ENCODE measurements around the gene HSD17B11. TPM values are rescaled to one million over a fixed set of nuclear protein-coding genes. Genes with fewer than 3 reads are reported as not detected.

HSD17B11 gene
- total RNA-seq, 1 experiment from 2014 or later = 6.7 TPM

DNA sequence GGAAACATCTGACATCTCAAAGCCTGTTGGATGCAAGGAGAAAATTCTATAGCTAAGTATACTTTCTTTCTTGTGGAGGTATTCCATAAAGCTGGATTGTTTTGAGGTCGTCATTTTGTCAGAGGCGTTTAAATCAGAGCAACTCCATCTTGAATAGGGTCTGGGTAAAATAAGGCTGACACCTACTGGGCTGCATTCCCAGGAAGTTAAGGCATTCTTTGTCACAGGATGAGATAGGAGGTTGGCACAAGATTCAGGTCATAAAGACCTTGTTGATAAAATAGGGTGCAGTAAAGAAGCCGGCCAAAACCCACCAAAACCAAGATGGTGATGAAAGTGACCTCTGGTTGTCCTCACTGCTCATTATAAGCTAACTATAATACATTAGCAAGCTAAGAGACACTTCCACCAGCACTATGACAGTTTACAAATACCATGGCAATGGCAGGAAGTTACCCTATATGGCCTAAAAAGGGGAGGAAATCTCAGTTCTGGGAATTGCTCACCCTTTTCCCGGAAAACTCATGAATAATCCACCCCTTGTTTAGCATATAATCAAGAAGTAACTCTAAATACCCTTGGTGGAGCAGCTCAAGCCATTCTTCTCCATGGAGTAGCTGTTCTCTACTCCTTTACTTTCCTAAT lies 80.2 kb downstream of the HSD17B11 start:
- BruUV-seq (replicated peaks) = no TSS peak
- intact Hi-C loops (cut with micrococcal nuclease; ENCODE audit: unreplicated experiment) = no loop called here
- Histone ChIP-seq H3K27ac (ENCODE audit: low read depth, low read length, poor library complexity, severe bottlenecking) (no peak overlapping the region), H3K27me3 (replicated peaks; ENCODE audit: insufficient read depth, low read depth, low read length, poor library complexity) (no peaks in the 10 kb centered on the region), H3K9me3 (ENCODE audit: low read depth, low read length, poor library complexity, severe bottlenecking) (no peaks in the 10 kb centered on the region), H3K4me3 (ENCODE audit: low read depth, low read length, poor library complexity, severe bottlenecking) (no peak overlapping the region), H3K36me3 (ENCODE audit: insufficient read depth, low read length, poor library complexity, severe bottlenecking) (no peaks in the 10 kb centered on the region), H3K4me1 (ENCODE audit: insufficient read depth, low read length, poor library complexity, severe bottlenecking) (peaks cover 7% of the 10 kb centered on the region)
- ChIA-PET CTCF (no interaction called here), POLR2A (ENCODE audit: low non-redundant PET) (no interaction called here)
- TF ChIP-seq, protein P1, sequence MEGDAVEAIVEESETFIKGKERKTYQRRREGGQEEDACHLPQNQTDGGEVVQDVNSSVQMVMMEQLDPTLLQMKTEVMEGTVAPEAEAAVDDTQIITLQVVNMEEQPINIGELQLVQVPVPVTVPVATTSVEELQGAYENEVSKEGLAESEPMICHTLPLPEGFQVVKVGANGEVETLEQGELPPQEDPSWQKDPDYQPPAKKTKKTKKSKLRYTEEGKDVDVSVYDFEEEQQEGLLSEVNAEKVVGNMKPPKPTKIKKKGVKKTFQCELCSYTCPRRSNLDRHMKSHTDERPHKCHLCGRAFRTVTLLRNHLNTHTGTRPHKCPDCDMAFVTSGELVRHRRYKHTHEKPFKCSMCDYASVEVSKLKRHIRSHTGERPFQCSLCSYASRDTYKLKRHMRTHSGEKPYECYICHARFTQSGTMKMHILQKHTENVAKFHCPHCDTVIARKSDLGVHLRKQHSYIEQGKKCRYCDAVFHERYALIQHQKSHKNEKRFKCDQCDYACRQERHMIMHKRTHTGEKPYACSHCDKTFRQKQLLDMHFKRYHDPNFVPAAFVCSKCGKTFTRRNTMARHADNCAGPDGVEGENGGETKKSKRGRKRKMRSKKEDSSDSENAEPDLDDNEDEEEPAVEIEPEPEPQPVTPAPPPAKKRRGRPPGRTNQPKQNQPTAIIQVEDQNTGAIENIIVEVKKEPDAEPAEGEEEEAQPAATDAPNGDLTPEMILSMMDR (conservative IDR thresholded peaks at IDR 0.05; ENCODE audit: low read depth, low read length) = no peak
- no peak for TF ChIP-seq EZH2 (IDR thresholded peaks at IDR 0.05; ENCODE audit: borderline replicate concordance, low read depth, low read length, poor library complexity, severe bottlenecking)
- DNase-seq (ENCODE audit: low spot score) = no peak

DNA sequence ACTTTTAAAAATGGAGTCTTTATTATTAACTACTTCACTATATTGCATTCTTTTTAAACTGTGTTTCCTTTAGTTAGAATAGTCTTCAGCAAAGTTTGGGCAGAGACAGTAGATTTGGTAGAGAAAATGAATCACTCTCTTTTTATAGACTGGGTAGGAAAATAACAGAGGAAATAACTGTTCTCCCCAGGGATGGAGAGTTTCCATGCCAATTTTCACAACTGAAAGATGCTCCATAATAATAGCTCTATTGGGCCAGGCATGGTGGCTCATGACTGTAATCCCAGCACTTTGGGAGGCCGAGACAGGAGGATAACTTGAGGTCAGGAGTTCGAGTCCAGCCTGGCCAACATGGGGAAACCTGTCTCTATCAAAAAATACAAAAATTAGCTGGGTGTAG lies 81.4 kb downstream of the HSD17B11 start:
- intact Hi-C loops (cut with micrococcal nuclease; ENCODE audit: unreplicated experiment) = no loop called here
- H3K27ac ChIP-seq (ENCODE audit: low read depth, low read length, poor library complexity, severe bottlenecking) = no peak overlapping the region
- H3K9me3 ChIP-seq (ENCODE audit: low read depth, low read length, poor library complexity, severe bottlenecking) = no peaks in the 10 kb centered on the region
- no peaks in the 10 kb centered on the region for H3K27me3 ChIP-seq (replicated peaks; ENCODE audit: insufficient read depth, low read depth, low read length, poor library complexity)
- peak; percentile 47 for DNase-seq (ENCODE audit: low spot score)
- BruUV-seq (replicated peaks) = no TSS peak
- H3K4me3 ChIP-seq (ENCODE audit: low read depth, low read length, poor library complexity, severe bottlenecking) = no peak overlapping the region
- H3K4me1 ChIP-seq (ENCODE audit: insufficient read depth, low read length, poor library complexity, severe bottlenecking) = peaks cover 5% of the 10 kb centered on the region
- POLR2A ChIA-PET (ENCODE audit: low non-redundant PET) = no interaction called here
- H3K36me3 ChIP-seq (ENCODE audit: insufficient read depth, low read length, poor library complexity, severe bottlenecking) = no peaks in the 10 kb centered on the region
- CTCF ChIA-PET = no interaction called here
- TF ChIP-seq, protein P1 (conservative IDR thresholded peaks at IDR 0.05; ENCODE audit: low read depth, low read length) = no peak
- TF ChIP-seq EZH2 (IDR thresholded peaks at IDR 0.05; ENCODE audit: borderline replicate concordance, low read depth, low read length, poor library complexity, severe bottlenecking) = no peak

DNA sequence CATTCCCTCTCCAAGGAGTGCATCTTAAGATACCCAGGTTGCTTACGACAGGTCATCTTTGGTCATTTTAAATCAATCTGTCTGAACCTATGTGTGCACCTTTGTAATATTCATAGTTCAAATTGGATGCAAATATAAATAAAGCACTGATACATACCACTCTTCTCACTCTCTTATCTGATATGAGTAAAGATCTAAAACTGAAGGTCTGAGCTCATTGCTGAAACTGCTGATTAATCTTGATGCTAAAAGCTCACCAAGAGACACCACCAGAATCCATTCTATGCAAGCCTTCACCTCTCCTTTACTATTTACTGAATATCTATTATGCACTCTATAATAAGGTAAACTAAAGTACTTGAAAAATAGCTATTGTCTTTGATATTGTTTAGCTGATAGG lies 84.9 kb downstream of the HSD17B11 start:
- H3K9me3 ChIP-seq (ENCODE audit: low read depth, low read length, poor library complexity, severe bottlenecking) = no peaks in the 10 kb centered on the region
- ChIA-PET CTCF (no interaction called here), POLR2A (ENCODE audit: low non-redundant PET) (no interaction called here)
- H3K27me3 ChIP-seq (replicated peaks; ENCODE audit: insufficient read depth, low read depth, low read length, poor library complexity) = no peaks in the 10 kb centered on the region
- no peak overlapping the region for H3K4me3 ChIP-seq (ENCODE audit: low read depth, low read length, poor library complexity, severe bottlenecking)
- no peaks in the 10 kb centered on the region for H3K4me1 ChIP-seq (ENCODE audit: insufficient read depth, low read length, poor library complexity, severe bottlenecking)
- no peak overlapping the region for H3K27ac ChIP-seq (ENCODE audit: low read depth, low read length, poor library complexity, severe bottlenecking)
- intact Hi-C loops (cut with micrococcal nuclease; ENCODE audit: unreplicated experiment) = no loop called here
- no TSS peak for BruUV-seq (replicated peaks)
- no peak for TF ChIP-seq EZH2 (IDR thresholded peaks at IDR 0.05; ENCODE audit: borderline replicate concordance, low read depth, low read length, poor library complexity, severe bottlenecking)
- H3K36me3 ChIP-seq (ENCODE audit: insufficient read depth, low read length, poor library complexity, severe bottlenecking) = no peaks in the 10 kb centered on the region
- no peak for DNase-seq (ENCODE audit: low spot score)

DNA sequence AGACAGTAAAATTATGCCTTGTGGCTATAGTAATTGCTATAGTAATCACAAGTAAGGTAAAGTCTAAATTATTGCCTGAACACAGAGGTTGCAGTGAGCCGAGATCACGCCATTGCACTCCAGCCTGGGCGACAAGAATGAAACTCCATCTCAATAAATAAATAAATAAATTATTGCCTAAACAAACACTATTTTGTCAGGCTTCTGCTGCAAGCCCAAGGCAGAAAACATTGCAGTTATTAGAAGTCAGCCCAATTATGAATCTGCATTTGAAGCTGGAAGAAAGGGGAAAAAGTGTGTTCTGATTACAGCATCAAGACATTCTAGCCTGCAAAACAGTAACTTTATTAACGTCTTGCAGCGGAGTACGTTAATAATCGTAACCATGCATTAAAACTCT lies 85.4 kb downstream of the HSD17B11 start:
- POLR2A ChIA-PET (ENCODE audit: low non-redundant PET) = no interaction called here
- no peaks in the 10 kb centered on the region for H3K4me1 ChIP-seq (ENCODE audit: insufficient read depth, low read length, poor library complexity, severe bottlenecking)
- intact Hi-C loops (cut with micrococcal nuclease; ENCODE audit: unreplicated experiment) = no loop called here
- CTCF ChIA-PET = no interaction called here
- H3K4me3 ChIP-seq (ENCODE audit: low read depth, low read length, poor library complexity, severe bottlenecking) = no peak overlapping the region
- no TSS peak for BruUV-seq (replicated peaks)
- no peaks in the 10 kb centered on the region for H3K27me3 ChIP-seq (replicated peaks; ENCODE audit: insufficient read depth, low read depth, low read length, poor library complexity)
- no peak for TF ChIP-seq EZH2 (IDR thresholded peaks at IDR 0.05; ENCODE audit: borderline replicate concordance, low read depth, low read length, poor library complexity, severe bottlenecking)
- TF ChIP-seq, protein P1 (conservative IDR thresholded peaks at IDR 0.05; ENCODE audit: low read depth, low read length) = no peak
- DNase-seq (ENCODE audit: low spot score) = no peak
- H3K9me3 ChIP-seq (ENCODE audit: low read depth, low read length, poor library complexity, severe bottlenecking) = no peaks in the 10 kb centered on the region
- no peaks in the 10 kb centered on the region for H3K36me3 ChIP-seq (ENCODE audit: insufficient read depth, low read length, poor library complexity, severe bottlenecking)
- H3K27ac ChIP-seq (ENCODE audit: low read depth, low read length, poor library complexity, severe bottlenecking) = no peak overlapping the region

Data from A673 (cell line).